Chondrocyte (in vitro differentiated cells): ENCODE data around the gene SLC2A13. TPM values are rescaled to one million over a fixed set of nuclear protein-coding genes. Genes with fewer than 3 reads are reported as not detected.

Experiments
- DNase-seq: peaks from one replicate; pipeline ENCODE4 v3.0.0; 2021; ENCODE audit warnings: mixed read lengths, low spot score
- H3K27ac Mint-ChIP-seq: one replicate; pipeline ENCODE4 v1.8.0; 2021; ENCODE audit warnings: mild to moderate bottlenecking, moderate library complexity, mixed read lengths; ENCODE audit not compliant: unreplicated experiment
- H3K27me3 Mint-ChIP-seq: 2 replicates; pipeline ENCODE4 v1.8.0; 2021; ENCODE audit warnings: low read depth, mixed read lengths
- H3K36me3 Mint-ChIP-seq: 2 replicates; pipeline ENCODE4 v1.8.0; 2021; ENCODE audit warnings: low read depth, mixed read lengths
- H3K4me1 Mint-ChIP-seq: 2 replicates; pipeline ENCODE4 v1.8.0; 2021; ENCODE audit warnings: low read depth, mild to moderate bottlenecking, mixed read lengths
- H3K4me3 Mint-ChIP-seq: one replicate; pipeline ENCODE4 v1.8.0; 2021; ENCODE audit warnings: mild to moderate bottlenecking, moderate library complexity, mixed read lengths; ENCODE audit not compliant: unreplicated experiment
- H3K9me3 Mint-ChIP-seq: 2 replicates; pipeline ENCODE4 v1.8.0; 2021; ENCODE audit warnings: low read depth, mixed read lengths
- CTCF ChIP-seq: fragments of 200-600 bp; sonication (generic); IDR thresholded peaks from 2 replicates; pipeline ENCODE4 v1.5.0; 2021; ENCODE audit warnings: antibody characterized with exemption, mild to moderate bottlenecking, moderate library complexity
- total RNA-seq: library from RNA; stranded (reverse); gene quantifications from 3 replicates; pipeline ENCODE4 v1.2.1, GENCODE V29; 2021

The SLC2A13 gene
- total RNA-seq, 1 donor from 2014 or later, result 14.4 TPM

GRCh38 chr12:39743655-39744054 is 362.2 kb downstream of the SLC2A13 start:
- no peak for DNase-seq
- Mint-ChIP-seq H3K27me3 (no peaks in the 10 kb centered on the region), H3K4me1 (no peaks in the 10 kb centered on the region), H3K9me3 (peaks cover 19% of the 10 kb centered on the region), H3K4me3 (no peak overlapping the region), H3K36me3 (peaks cover 5% of the 10 kb centered on the region), H3K27ac (no peak overlapping the region)
- TF ChIP-seq CTCF, result no peak

GRCh38 chr12:39736406-39736805 is 369.5 kb downstream of the SLC2A13 start:
- Mint-ChIP-seq H3K36me3 (peaks cover 4% of the 10 kb centered on the region), H3K4me1 (no peaks in the 10 kb centered on the region), H3K27ac (no peak overlapping the region), H3K4me3 (no peak overlapping the region), H3K27me3 (no peaks in the 10 kb centered on the region), H3K9me3 (peaks cover 33% of the 10 kb centered on the region)
- TF ChIP-seq CTCF, result no peak
- no peak for DNase-seq

GRCh38 chr12:39723831-39724230 is 382.1 kb downstream of the SLC2A13 start:
- Mint-ChIP-seq H3K27ac (no peak overlapping the region), H3K4me3 (no peak overlapping the region), H3K36me3 (peaks cover 4% of the 10 kb centered on the region), H3K27me3 (peaks cover 6% of the 10 kb centered on the region), H3K9me3 (peaks cover 30% of the 10 kb centered on the region), H3K4me1 (peaks cover 9% of the 10 kb centered on the region)
- DNase-seq, result no peak
- TF ChIP-seq CTCF, result no peak

GRCh38 chr12:39722504-39722903 is 383.4 kb downstream of the SLC2A13 start:
- Mint-ChIP-seq H3K36me3 (no peaks in the 10 kb centered on the region), H3K27me3 (peaks cover 12% of the 10 kb centered on the region), H3K4me3 (no peak overlapping the region), H3K4me1 (peaks cover 9% of the 10 kb centered on the region), H3K9me3 (peaks cover 17% of the 10 kb centered on the region), H3K27ac (no peak overlapping the region)
- TF ChIP-seq CTCF, result no peak
- DNase-seq, result no peak

GRCh38 chr12:39713552-39713951 is 392.3 kb downstream of the SLC2A13 start:
- H3K27me3 Mint-ChIP-seq, result peaks cover 6% of the 10 kb centered on the region
- no peak for TF ChIP-seq CTCF
- H3K27ac Mint-ChIP-seq, result no peak overlapping the region
- DNase-seq, result no peak
- H3K36me3 Mint-ChIP-seq, result no peaks in the 10 kb centered on the region
- H3K4me1 Mint-ChIP-seq, result no peaks in the 10 kb centered on the region
- no peaks in the 10 kb centered on the region for H3K9me3 Mint-ChIP-seq
- no peak overlapping the region for H3K4me3 Mint-ChIP-seq
